ENCODE results near the gene NUDT22.

The NUDT22 gene

DNA sequence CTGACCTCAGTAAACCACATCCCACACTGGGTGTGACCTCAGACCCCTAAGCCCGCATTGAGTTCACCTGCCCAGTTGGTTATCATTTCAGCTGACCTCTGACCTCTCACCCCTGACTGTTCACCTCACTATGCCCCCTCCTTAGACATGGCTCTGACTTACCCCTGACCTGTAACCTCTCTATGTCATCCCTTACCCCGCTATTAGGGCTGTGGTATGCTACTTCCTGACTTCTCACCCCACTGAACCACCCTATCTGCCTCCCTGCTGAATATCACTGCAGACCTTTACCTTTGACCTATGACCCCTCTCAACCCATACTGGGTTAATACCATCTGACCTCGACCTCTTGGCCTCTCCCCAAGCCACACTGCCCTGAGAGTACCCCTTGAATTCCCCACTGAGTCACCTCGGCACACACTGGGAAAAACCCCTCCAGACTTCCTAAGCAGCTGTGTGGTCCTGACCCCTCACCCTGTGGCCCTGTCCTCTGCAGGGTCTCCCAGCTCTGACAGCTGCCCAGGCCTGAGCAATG lies 33.5 kb downstream of the NUDT22 start:
- no peak for DNase-seq

DNA sequence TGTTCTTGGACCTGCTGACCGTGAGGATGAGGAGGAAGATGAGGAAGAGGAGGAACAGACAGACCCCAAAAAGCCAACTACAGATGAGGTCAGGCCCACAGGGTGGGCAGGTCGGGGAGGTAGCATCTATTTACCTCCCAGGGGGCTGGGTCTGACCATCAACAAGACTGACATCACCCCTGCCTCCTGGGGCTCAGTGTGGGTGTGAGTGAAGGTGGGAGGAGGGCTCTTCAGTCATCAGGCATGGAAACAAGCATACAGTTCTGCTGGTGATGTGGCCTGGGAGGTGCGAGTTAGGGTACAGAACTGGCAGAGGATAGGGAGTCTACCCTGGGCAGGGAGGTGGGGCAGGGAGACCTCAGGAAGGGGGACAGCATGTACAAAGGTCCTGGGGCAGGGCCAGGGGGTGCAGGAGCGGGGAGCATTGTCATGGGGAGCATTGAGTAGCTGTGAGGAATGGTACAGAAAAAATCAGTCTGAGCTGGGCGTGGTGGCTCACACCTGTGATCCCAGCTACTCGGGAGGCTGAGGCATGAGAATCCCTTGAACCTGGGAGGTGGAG lies 34.2 kb downstream of the NUDT22 start:
- DNase-seq: no peak

GRCh38 chr11:64261556-64262080 lies 35.5 kb downstream of the NUDT22 start:
- no peak for DNase-seq

GRCh38 chr11:64262271-64263002 lies 36.4 kb downstream of the NUDT22 start:
- no peak for DNase-seq

- DNase-seq: no peak
Measured at GRCh38 chr11:64263021-64263946, 37.2 kb downstream of the NUDT22 start.

DNA sequence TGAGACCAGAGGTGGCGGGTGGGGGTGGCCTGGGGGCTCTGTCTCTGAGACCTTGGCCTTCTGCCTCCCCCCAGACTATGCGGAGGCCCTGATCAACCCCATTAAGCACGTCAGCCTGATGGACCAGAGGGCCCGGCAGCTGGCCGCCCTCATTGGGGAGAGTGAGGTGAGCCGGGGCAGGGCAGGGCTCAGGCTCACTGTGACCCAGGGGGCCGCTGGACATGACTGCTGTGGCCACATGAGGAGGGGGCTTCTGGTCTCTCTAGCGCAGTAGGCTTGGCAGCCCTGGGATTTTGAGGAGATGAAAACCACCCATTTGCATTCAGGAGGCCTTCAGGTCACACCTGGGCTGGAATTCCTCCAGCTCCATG lies 37.9 kb downstream of the NUDT22 start:
- no peak for DNase-seq

DNA sequence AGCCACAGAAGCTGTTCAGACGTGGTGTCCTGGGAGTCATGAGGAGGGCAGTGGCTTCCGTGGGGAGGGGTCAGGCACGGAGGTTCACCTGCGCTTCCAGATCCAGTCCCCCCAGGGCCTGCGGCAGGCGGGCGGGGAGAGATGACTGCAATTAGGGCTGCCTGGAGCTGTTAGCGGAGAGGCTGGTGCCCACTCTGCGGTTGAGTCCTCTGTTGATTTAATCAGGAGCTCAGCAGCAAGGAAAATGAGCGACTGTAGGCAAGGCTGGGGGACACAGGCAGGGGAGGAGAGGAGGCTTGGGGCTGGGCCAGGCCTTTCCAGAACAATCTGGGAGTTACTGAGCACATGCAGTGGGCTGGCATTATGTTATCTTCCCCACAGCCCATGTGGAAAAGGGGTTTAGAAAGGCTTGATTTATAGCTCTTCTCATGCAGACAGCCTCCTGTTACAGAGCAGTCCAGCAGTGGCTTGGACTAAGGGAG lies 38.3 kb downstream of the NUDT22 start:
- DNase-seq: no peak

DNA sequence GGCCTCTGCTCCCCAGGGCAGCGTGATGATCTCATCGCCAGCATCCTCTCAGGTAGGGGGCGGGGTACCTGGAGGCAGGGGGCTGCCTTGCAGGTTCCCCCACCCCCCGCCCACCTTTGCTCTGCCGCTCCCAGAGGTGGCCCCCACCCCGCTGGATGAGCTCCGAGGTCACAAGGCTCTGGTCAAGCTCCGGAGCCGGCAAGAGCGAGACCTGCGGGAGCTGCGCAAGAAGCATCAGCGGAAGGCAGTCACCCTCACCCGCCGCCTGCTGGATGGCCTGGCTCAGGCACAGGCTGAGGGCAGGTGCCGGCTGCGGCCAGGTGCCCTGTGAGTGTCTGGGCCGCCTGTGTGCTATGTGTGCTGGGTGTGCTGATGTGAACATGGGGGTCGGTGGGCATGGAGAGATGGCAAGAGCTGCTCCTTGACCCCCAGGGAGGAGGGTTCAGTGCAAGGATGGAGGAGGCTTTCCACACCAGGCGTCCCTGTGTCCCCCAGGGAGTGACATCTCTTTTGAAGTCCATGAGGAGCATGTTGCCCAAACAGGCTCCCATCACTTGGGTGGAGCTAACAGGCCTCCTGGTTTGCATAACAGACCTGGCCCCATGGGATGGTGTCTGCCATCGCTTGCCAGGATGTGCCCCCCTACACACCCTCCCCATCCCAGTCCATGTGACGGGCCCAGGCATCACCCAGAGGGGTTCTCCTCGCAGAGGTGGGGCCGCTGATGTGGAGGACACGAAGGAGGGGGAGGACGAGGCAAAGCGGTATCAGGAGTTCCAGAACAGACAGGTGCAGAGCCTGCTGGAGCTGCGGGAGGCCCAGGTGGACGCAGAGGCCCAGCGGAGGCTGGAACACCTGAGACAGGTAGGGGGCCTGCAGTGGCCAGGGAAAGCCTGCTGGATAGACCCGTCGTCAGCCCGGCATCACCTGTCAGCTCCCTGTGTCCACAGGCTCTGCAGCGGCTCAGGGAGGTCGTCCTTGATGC lies 39.4 kb downstream of the NUDT22 start:
- DNase-seq: no peak

- no peak for DNase-seq
Measured at GRCh38 chr11:64266339-64266738, 40.3 kb downstream of the NUDT22 start.

DNA sequence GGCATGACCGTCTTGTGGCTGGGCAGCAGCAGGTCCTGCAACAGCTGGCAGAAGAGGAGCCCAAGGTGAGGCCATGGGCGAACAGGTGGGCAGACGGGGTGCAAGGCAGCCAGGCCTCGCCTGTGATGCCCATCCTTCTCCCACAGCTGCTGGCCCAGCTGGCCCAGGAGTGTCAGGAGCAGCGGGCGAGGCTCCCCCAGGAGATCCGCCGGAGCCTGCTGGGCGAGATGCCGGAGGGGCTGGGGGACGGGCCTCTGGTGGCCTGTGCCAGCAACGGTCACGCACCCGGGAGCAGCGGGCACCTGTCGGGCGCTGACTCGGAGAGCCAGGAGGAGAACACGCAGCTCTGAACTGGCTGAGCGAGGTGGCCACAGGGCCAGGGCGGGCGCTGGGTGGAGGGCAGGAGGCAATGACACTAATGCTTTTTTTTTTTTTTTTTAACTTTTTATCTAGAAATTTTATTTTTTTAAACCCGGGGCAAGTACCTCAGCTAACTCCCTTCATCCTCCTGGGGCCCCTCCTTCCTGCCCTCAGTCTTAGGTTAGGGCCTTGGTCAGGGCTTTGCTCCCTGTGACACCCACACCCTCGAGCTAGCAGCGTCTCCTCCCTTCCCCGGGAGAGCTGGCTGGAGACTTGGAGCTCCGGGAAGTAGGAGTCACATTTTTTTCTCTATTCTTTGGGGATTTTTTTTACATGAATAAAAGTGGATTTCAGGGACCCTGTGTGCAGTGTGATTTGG lies 41.3 kb downstream of the NUDT22 start:
- no peak for DNase-seq

- peak; percentile 76 for DNase-seq
Measured at GRCh38 chr11:64268025-64268892, 42.2 kb downstream of the NUDT22 start.

GRCh38 chr11:64268893-64269539 lies 42.9 kb downstream of the NUDT22 start:
- peak; percentile 76 for DNase-seq

DNA sequence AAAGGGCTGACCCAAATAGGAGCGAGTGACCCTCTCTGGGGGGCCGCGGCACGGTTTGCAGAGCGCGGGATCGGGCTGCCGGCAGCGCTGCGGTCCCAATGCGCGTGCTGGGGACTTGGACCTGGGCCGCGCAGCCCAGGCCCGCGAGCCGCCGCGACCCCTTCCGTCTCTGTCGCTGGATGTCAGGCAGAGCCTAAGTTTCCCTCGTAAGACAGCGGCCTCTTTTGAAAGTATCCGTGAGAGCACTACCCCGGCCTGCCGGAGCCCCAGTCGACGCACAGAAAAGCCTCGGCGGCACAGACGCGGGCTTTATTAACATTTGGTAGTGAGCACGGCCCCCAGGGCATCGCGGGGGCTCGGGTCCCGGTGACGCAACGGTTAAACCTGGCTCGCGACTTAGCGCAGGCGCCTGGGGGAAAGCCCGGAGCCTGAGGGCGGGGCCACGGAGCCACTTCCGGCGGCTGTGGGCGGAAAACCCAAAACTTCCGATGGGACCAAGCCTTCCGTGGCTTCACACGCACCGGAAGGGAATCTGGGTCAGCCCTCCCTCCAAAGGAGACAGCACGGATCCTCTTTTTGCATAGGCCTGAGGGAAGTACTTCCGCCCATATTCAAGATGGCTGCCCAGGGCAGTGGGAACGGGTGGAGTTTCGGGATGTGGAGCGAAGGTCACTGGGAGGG lies 43.6 kb downstream of the NUDT22 start:
- peak; percentile 100 for DNase-seq

GRCh38 chr11:64275031-64275800 lies 49.1 kb downstream of the NUDT22 start:
- no peak for DNase-seq

- DNase-seq: no peak
Measured at GRCh38 chr11:64275841-64276240, 49.8 kb downstream of the NUDT22 start.

GRCh38 chr11:64276653-64277431 lies 50.8 kb downstream of the NUDT22 start:
- DNase-seq: peak; percentile 48

- no peak for DNase-seq
Measured at GRCh38 chr11:64278576-64279190, 52.6 kb downstream of the NUDT22 start.

Measured in hematopoietic multipotent progenitor cell treated with erythropoietin and hydrocortisone succinate and interleukin-3 and kit ligand, for 4 days (in vitro differentiated cells).